Activated T-helper 1 cell treated with Interleukin-2 at 50 U/mL for 16 hours (primary cell): Measurements from ENCODE around the gene C4BPA.

ENCODE experiments used
- DNase-seq: peaks from one replicate; pipeline ENCODE4 v3.0.0-alpha.2; 2020; ENCODE audit warnings: low read depth

C4BPA gene

DNA sequence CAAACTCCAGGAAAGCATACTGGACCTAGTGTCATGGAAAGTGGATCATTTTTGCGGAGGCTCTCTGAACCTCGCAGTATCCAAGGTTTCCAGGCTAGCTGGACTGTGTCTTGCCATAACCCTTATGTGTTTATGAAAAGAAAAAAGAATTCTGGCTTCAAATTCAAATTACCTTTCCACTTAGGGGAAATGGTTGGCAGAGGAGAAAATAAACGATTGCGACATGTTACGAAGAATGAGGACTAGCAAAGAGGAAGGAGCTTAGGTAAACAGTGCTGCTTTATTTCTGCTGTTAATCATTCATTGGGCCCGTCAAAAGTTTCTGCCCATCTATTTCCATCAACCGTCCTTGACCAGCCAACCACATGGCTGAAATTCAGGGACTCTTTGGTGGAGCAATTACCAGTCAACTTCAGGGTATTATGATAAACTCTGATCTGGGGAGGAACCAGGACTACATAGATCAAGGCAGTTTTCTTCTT is at the start of gene C4BPA:
Gene C4BPA, plus strand, starts transcription at position 342 of the 482 bp plus-strand sequence. CDS start 8,793 bp downstream, outside the sequence.
- DNase-seq, result no peak

DNA sequence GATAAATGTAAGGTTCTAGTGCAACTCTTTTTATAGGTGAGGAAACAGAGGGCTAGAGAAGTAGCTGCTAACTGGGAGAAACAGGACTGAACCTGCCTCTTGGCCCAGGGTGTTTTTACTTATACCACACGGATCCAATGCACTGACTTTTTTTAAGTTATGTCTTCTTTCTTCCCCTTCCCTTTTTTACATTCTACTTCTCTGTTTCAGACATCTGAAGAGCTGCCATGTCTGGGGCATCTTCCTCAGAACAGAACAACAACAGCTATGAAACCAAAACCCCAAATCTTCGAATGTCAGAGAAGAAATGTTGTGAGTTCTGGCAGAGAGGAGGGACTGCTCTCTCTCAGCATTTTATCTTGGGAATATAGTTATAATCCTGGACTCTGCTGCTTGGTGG is 49.5 kb upstream of the C4BPA start:
- no peak for DNase-seq

DNA sequence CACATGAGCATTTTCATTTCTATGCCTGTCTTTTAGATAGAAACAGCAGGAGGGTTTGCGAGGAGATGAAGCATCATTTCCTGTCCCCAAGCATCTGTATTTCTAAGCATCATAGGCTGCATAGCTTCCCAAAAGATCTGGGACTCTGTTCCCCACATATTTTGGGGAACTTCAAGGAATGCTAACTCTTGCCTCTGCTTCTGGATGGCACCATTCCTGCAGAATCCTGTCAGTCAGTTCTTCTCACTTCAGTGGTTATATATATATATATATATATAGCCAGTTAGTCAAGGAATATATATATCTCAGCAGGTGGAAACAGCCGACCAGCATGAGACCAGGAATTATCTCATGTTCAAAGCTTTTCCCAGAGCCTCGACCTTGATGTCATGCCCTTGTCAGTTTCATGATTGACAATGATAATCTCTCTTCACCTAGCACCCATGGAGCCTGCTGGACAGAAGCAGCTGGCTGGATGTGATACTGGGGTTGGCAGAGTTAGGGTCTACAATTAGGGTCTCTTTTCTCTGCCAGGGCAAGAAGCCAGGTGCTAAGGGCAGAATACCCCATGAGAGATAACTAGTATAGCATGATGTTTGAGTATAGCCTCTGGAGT is 48.5 kb upstream of the C4BPA start:
- no peak for DNase-seq

DNA sequence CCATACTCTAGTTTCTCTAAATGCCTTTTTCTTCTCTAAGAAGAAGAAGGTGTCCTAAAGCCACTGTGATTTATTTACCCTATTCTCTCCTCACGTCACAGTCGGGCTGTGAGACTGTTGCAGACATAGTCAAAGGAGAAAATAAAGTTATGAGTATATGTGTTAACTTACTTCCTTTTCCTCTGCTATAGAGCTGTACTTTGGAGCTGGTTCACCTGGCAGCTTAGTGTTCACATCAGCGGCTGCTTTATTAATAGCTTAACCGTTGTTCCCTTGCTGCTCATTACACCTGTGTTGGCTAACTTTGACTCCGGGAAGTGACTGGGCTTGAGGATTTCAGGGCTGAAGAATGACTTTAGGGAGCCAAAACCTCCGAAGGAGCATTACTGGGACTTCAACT is 47.4 kb upstream of the C4BPA start:
- DNase-seq, result no peak

DNA sequence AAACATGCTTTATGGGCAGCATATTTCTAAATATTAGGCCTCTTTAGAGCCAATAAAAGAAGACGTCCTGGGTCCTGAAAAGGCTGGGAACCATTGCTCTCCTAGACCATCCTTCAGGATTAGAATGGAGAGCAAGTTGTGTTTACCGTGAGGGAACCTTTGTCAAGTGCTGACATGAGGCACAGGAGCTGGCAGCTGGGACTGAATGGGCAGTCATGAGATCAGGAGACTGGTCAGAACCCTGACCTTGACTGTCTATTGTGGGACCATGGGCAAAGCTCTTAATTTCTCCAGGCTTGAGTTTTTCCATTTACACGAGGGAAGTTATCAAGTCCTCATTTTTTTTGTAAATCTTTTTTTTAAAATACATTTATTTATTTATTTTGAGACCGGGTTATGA is 45.8 kb upstream of the C4BPA start:
- no peak for DNase-seq

DNA sequence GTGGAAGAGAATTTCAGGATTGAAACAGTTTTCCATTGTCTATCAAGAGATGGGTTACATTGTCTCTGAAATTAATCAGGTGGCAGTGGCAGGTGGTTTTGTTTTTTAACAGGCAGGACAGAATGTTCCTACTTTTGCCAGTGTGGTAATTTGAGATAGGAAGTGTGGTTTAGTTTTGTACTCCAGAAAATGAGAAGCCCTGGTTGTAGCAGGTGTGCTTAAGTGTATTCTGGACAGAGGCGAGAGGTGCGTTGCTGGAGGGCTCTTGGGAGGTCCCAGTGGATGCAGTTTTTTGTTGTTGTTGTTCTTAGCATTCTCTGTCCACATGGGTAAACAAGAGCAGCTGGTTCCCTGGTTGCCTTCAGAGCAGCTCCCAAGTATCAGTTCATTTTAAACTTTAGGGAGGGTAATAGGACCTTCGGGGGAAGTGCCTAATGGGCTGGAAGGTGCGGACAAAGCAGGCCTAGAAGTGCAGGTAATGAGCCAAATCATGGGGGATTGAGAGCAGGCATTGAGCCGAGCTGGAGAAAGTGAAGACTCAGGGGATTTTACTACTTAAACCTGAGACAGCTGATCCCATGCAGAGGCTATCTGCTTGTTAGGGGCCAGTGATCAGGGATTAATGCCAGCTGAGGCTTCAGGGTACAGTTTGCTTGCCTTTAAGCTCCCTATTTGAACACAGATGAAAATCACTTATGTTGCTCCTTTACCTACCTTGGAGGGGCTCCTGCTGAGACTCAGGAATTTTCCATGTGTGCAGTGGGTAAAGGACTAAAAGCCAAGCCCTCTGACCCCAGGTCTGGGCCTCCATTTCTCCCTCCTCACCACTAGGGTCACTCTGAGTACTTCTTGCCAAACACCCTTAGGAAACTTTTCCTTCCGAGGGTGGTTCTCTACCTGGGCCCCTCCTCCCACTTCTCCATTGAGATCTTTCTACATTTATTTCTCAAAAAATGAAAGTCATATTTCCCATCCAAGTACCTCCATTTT is 44.9 kb upstream of the C4BPA start:
- no peak for DNase-seq

DNA sequence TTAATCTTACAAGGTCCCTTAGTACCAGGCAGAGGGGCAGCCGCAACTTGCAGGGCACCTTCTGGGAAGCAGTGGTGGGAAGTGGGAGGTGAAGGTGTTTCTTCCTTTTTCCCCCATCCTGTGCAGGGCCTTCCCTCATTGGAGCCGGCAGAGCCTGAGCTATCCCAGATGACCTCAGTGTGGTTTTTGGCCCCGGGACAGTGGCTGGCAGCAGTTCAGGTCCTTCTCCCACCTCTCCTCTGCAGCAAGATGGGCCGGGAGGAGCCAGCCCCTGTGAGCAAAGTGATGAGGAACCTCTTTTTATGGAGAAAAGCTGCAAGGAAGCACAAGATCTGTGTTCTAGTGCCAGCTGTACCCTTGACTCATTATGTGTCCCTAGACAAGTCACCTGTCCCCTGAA is 44.2 kb upstream of the C4BPA start:
- no peak for DNase-seq

DNA sequence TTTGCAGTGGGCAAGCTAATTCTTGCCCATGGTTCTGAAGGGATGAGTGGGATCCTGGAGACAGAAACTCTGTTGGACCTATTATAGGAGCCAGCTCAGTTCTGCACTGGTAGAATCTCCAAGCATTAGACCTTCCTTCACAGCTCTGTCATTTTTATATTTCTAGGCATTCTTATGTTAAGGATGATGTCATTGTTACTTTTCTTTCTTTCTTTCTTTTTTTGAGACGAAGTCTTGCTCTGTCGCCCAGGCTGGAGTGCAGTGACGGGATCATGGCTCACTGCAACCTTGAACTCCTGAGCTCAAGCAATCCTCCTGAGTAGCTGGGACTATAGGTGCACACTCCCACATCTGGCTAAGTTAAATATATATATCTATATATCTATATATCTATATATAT is 43.4 kb upstream of the C4BPA start:
- DNase-seq, result no peak

DNA sequence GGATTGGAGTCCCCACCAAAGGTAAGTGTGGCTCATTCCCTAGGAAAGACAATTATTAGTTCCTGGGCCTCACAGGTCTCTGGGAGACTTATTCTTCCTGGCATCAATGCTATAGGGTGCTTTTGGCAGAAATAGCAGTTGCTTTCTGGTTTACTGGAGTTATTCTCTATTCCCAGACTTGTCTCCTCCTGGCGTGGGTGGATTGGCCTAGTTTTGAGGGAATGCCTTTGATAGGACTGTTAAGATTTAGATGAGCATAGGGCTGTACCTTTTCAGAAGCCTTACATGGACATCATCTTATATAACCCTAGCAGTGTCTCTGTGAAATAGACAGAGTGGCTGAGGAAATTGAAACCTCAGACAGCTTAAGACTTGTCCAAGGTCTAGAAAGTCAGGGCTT is 42.0 kb upstream of the C4BPA start:
- DNase-seq, result no peak

DNA sequence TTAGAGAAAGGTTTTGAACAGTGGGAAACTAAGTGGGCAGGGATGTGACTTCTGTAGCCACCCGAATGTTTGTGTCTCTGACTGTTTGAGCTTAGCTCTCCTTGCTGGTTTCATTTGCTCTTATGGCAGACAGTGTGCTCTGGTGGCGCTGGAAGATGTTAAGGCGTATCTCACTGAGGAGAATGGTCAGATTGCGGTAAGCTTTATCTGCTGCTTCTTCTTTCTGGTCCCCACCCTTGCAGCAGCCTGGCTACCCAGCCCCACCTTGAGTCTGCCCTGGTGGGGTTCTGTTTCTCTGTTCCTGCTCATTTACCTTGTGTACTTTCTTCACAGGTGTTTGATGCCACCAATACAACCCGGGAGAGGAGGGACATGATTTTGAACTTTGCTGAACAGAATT is 41.0 kb upstream of the C4BPA start:
- no peak for DNase-seq

DNA sequence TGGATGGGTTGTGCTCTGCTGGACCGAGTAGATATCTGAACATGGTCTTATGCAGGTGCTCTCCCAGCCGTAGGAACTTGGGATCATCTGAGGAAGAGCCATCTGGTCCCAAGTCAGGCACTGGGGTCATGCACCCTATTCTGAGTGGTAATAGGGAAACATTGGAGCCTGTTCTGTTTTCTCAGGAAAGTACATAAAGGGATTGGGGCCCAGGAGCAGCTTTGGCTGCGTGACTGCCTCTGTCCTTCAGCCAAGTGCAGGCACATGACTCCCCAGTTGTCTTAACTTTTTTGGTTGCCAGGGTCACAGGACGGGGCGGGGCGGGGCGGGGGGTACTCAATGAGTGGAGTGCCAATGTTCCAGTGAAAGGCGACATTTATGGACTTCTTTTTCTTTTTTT is 39.5 kb upstream of the C4BPA start:
- DNase-seq, result no peak

DNA sequence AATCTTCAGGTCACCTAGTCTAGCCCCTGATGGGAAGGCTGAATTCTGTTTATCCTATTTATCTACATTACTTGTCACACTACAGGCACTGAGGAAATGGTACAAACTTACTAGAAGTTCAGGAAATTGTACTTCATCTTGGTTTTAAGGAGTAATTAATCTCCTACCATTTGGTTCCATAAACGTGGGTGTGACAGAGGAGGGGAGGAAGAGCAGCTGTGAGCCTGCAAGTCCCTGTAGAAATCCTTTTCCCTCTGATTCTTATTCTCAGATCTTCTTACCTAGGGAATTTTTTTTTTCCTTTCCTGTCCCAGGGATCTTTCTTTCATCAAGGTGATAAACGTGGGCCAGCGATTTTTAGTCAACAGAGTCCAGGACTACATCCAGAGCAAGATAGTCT is 36.8 kb upstream of the C4BPA start:
- DNase-seq, result no peak

DNA sequence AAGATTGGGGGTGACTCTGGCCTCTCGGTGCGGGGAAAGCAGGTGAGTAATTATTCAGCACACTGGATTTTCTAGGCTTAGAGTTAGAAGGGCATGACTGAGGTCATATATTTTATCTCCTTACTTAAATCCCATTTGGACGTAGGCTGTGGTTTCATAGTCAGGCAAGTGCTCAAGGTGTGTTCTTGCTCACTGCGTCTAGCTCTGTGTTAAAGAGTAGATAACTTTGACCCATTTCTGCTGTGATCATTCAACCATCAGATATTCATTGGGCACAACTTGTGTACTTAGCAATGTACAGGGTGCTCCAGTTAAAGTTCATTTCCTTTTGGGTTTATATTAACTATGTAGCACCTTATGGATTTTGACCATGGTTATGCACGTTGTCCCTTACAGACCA is 36.4 kb upstream of the C4BPA start:
- DNase-seq, result no peak

DNA sequence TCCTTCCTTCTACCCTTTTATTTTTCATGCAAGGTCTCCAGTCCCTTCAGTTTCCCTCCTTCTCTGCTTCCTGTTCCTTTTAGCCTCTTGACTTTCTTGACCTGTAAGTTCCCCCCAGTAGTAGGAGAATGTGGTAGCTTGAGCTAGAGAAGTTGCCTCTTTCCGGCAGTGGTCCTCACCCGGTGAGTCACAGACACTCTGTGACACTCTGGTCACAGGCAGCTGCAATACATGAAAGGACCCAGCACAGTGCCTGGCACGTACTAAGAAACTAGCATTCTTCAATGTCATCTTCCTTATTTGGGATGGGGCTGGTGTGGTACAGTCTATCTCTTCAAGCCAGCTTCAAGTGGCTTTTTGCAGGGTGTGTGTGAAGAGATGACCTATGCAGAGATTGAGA is 35.0 kb upstream of the C4BPA start:
- DNase-seq, result no peak

DNA sequence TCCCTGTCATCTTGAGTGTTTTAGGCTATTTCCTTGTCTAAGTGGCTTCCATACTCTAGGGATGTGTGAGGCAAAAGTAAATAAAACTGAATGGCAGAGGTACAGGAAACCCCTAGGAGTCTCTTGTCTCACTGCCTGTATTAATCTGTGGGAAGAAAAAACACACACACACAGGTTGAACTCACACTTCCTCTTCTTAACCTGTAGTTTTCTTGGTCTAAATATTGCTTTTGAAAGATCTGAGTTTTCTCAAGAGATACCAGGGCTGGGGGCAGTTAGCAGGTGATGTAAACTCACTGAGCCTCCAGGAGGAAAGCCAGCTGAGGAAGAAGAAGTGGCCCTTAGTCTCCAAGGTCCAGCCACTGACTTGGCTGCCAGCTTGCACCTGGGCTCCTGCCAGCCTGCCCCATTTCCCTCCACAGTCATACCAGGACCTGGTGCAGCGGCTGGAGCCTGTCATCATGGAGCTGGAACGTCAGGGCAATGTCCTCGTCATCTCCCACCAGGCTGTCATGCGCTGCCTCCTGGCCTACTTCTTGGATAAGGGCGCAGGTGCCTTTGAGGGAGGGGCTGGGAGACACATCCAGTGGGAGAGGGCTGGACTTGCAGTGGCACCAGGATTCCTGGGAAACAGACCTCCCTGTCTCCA is 34.1 kb upstream of the C4BPA start:
- no peak for DNase-seq

DNA sequence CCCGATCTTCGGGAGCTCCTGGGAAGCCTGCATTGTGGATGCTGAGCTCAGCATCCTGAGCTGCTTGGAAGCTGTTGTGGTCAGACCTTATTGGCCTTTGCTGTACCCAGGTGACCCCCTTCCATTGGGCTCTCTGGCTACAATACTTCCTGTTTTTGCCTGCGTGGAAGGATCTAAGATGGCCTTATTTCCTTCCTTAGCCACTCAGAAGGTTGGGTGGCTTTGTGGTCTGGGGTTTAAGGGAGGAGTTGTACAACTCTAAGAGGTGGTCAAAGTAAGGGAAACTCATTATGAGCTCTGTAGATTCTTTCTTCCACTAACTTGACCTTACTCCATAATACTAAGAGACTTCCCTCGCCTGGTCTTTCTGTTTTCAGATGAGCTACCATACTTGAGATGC is 33.2 kb upstream of the C4BPA start:
- no peak for DNase-seq

DNA sequence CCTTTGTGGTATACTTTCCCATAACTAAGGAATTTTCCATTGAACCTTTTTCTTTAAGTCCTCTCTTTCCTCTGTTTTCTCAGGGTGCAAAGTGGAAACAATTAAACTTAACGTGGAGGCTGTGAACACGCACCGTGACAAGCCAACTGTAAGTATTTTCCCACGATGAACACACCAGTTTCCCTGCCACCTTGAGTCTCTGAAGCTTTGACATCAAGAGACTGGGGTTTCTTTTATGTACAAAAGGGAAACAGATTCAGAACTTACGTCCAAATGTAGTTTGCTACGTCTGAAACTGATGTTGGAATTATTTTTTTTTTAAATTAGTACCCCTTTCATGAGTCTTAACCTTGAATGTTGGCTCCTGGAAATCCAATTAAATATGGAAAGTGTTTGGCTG is 32.6 kb upstream of the C4BPA start:
- DNase-seq, result no peak

DNA sequence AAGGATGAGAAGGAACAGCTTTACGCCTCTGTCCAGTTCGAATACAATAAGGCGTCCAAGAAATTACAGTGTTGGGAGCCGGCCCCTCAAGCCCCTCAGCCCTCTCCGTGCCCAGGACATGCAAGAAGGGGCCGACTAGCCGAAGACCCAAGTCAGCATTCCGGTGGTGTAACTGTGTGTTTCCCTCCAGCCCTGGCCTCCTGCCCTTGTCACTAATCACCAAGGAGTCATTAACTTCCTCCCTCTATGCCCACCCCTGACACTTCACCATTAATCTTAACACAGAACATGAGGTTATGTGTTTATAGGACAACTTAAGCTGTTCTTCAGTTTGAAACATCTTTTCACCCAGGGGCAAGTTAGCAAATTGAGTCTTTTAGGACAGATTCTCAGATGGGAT is 31.8 kb upstream of the C4BPA start:
- no peak for DNase-seq

DNA sequence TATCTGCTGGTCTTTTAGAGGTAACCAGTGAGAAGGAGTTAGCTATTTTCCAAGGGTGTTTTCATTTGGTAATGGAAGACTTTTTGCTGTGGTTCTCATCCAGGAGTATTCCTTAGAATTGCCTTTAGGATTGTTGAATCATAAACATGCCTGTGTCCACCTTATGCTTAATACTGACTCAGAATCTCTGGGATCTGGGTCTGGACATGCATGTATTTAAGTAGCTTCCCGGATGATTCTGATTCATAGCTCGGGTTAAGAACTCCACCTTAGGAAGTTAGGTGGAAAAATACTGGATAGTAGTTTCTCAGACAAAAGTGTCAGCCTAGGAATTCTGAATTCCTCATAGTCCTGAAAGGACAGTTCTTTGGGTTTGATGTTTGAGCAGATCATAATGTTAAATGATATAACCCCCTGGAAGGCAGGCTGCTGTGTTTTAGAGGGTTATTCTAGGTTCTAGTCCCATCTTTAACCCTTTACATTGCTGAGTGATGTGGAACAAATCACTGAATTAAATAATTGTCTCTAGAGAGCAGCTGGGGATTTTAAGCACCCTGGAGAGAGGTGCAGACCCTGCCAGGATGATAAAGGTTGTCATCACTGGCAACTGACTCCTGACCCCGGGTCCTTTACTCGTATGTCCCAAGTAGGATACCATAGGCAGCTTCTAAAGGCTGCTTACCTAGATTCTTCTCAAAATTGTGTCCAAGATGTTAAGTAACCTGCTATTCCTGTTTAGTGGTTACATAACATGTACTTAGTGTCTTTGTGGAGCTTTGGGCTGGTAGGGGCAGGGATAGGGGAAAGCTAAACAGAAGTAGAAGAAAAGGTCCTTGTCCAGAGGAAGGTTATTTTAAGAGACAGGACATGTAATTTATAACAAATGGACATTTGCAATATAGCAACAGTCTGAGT is 29.9 kb upstream of the C4BPA start:
- no peak for DNase-seq

DNA sequence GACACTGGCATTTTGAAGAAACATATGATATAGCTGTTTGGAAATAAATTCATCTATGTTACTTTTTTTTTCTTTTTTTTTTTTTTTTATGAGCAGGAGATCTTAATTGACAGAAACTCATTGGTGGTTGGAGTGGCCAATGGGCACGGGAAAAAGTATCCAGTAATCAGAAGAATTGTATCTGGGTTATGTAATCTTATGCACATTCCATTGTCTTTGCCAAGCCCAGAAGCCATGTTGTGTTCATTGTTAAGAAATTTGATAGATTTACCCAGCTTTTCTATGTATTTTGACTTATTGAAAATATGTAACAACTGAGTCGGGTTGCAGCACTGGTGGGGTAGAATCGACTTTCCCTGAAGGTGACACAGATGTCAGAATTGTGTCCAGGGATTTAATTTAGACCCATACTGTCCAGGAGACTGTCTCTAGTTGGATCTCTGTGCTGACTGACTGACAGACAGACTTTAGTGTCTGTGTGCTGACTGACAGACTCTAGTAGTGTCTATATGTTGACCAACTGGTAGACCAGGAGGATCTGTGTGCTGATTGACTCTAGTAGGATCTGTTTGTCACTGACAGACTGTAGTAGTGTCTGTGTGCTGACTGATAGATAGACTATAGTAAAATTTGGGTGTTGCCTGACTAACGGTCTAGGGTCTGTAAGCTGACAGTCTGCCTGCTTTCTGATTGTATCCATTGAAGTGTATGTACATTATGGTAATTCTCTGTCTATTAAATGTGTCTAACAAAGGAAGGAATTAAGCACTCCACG is 27.7 kb upstream of the C4BPA start:
- DNase-seq, result no peak

DNA sequence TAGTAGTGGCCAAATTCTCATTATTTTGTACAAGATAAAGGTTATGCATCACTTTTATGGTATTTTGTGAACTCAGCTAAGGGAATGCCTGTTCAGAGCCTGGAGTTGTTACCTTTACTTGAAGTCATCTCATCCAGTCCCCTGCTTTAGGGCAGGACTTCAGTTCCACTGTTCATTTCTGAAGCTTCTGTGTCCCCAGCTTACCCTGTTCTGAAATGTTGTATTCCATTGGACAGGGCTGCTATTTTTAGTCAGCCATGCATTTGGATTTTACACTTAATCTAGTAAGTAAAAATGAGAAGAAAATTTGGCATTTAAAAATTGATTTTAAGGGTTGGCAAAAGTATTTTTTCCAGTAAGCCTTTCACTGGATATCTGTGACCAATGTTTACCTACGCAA is 27.0 kb upstream of the C4BPA start:
- DNase-seq, result no peak
